GM18526 (cell line): ENCODE measurements around the gene BMPER.

Experiments used
- POLR2A ChIP-seq: IDR thresholded peaks from 3 replicates; pipeline ENCODE4 v1.6.1; 2011; ENCODE audit not compliant: insufficient read length; ENCODE audit errors: extremely low read depth

The BMPER gene

GRCh38 chr7:33932832-33933468 lies 27.6 kb downstream of the BMPER start:
- TF ChIP-seq POLR2A: no peak

GRCh38 chr7:33933611-33934281 lies 28.4 kb downstream of the BMPER start:
- TF ChIP-seq POLR2A: no peak

- no peak for TF ChIP-seq POLR2A
Measured at GRCh38 chr7:33934391-33934790, 29.1 kb downstream of the BMPER start.

- TF ChIP-seq POLR2A: no peak
Measured at GRCh38 chr7:33936503-33936902, 31.2 kb downstream of the BMPER start.

- TF ChIP-seq POLR2A: no peak
Measured at GRCh38 chr7:33937871-33938270, 32.5 kb downstream of the BMPER start.

GRCh38 chr7:33939121-33939520 lies 33.8 kb downstream of the BMPER start:
- TF ChIP-seq POLR2A: no peak

GRCh38 chr7:33940503-33940902 lies 35.2 kb downstream of the BMPER start:
- no peak for TF ChIP-seq POLR2A

GRCh38 chr7:33941418-33941817 lies 36.1 kb downstream of the BMPER start:
- TF ChIP-seq POLR2A: no peak

- no peak for TF ChIP-seq POLR2A
Measured at GRCh38 chr7:33946094-33946699, 40.9 kb downstream of the BMPER start.

GRCh38 chr7:33950047-33950714 lies 44.8 kb downstream of the BMPER start:
- TF ChIP-seq POLR2A: no peak

GRCh38 chr7:33952824-33953223 lies 47.5 kb downstream of the BMPER start:
- TF ChIP-seq POLR2A: no peak

- TF ChIP-seq POLR2A: no peak
Measured at GRCh38 chr7:33958104-33958503, 52.8 kb downstream of the BMPER start.

- TF ChIP-seq POLR2A: no peak
Measured at GRCh38 chr7:33959676-33960075, 54.3 kb downstream of the BMPER start.

- no peak for TF ChIP-seq POLR2A
Measured at GRCh38 chr7:33961948-33962347, 56.6 kb downstream of the BMPER start.

GRCh38 chr7:33964417-33965182 lies 59.3 kb downstream of the BMPER start:
- TF ChIP-seq POLR2A: no peak

GRCh38 chr7:33965183-33965744 lies 59.9 kb downstream of the BMPER start:
- no peak for TF ChIP-seq POLR2A

GRCh38 chr7:33968591-33968990 lies 63.3 kb downstream of the BMPER start:
- TF ChIP-seq POLR2A: no peak
